HG03378 (cell line): ENCODE data around the gene HSPA12A.

ENCODE experiments used
- ATAC-seq: cut with Tn5 transposase; IDR thresholded peaks from one replicate; pipeline ENCODE4 v1.9.1; 2021; ENCODE audit warnings: mild to moderate bottlenecking, moderate library complexity; ENCODE audit not compliant: unreplicated experiment

The HSPA12A gene

GRCh38 chr10:116771101-116771958, 29.0 kb upstream of the HSPA12A start:
- no peak for ATAC-seq

- no peak for ATAC-seq
These were observed 27.9 kb upstream of the HSPA12A start for GRCh38 chr10:116770281-116770680.

- no peak for ATAC-seq
These were observed 27.4 kb upstream of the HSPA12A start for GRCh38 chr10:116769791-116770190.

GRCh38 chr10:116769368-116769767, 27.0 kb upstream of the HSPA12A start:
- no peak for ATAC-seq

- no peak for ATAC-seq
These were observed 26.4 kb upstream of the HSPA12A start for GRCh38 chr10:116768786-116769185.

GRCh38 chr10:116766837-116767634, 24.7 kb upstream of the HSPA12A start:
- no peak for ATAC-seq

GRCh38 chr10:116766241-116766827, 24.0 kb upstream of the HSPA12A start:
- ATAC-seq = no peak

- ATAC-seq = no peak
These were observed 23.3 kb upstream of the HSPA12A start for GRCh38 chr10:116765648-116766081.

- ATAC-seq = no peak
These were observed 22.6 kb upstream of the HSPA12A start for GRCh38 chr10:116764979-116765378.

GRCh38 chr10:116763440-116763839, 21.1 kb upstream of the HSPA12A start:
- no peak for ATAC-seq

GRCh38 chr10:116761883-116762282, 19.5 kb upstream of the HSPA12A start:
- ATAC-seq = no peak

- no peak for ATAC-seq
These were observed 18.6 kb upstream of the HSPA12A start for GRCh38 chr10:116760919-116761318.

- no peak for ATAC-seq
These were observed 14.9 kb upstream of the HSPA12A start for GRCh38 chr10:116757246-116757645.

GRCh38 chr10:116756277-116756676, 13.9 kb upstream of the HSPA12A start:
- no peak for ATAC-seq

- ATAC-seq = no peak
These were observed 11.4 kb upstream of the HSPA12A start for GRCh38 chr10:116753759-116754158.

GRCh38 chr10:116752969-116753665, 10.8 kb upstream of the HSPA12A start:
- ATAC-seq = no peak

- ATAC-seq = no peak
These were observed 10.2 kb upstream of the HSPA12A start for GRCh38 chr10:116752563-116752962.

GRCh38 chr10:116748471-116748870, 6.1 kb upstream of the HSPA12A start:
- no peak for ATAC-seq

GRCh38 chr10:116748041-116748440, 5.7 kb upstream of the HSPA12A start:
- ATAC-seq = no peak

- no peak for ATAC-seq
These were observed 5.0 kb upstream of the HSPA12A start for GRCh38 chr10:116747325-116747724.

- ATAC-seq = no peak
These were observed 2.5 kb upstream of the HSPA12A start for GRCh38 chr10:116744885-116745284.
